IgD-negative memory B cell (primary cell): ENCODE results near the gene LURAP1L. TPM values are rescaled to one million over a fixed set of nuclear protein-coding genes. Genes with fewer than 3 reads are reported as not detected.

Source experiments
- H3K27ac Mint-ChIP-seq, 3 donors: one replicate each; pipeline ENCODE4 v1.8.0; 2020 to 2022; ENCODE audit warnings: mild to moderate bottlenecking in 3 of 3, mixed read lengths in 3 of 3, moderate library complexity in 1 of 3
- H3K27me3 Mint-ChIP-seq: one replicate; pipeline ENCODE4 v1.8.0; 2021; ENCODE audit warnings: mixed read lengths
- H3K36me3 Mint-ChIP-seq: one replicate; pipeline ENCODE4 v1.8.0; 2020; ENCODE audit warnings: mild to moderate bottlenecking, mixed read lengths
- H3K4me1 Mint-ChIP-seq, 3 donors: one replicate each; pipeline ENCODE4 v1.8.0; 2020 to 2022; ENCODE audit warnings: mixed read lengths in 3 of 3, mild to moderate bottlenecking in 1 of 3
- H3K4me3 Mint-ChIP-seq, 4 donors: one replicate each; pipeline ENCODE4 v1.8.0; 2020 to 2022; ENCODE audit warnings: mild to moderate bottlenecking in 4 of 4, mixed read lengths in 4 of 4, moderate library complexity in 3 of 4
- H3K9me3 Mint-ChIP-seq, 3 donors: one replicate each; pipeline ENCODE4 v1.8.0; 2020 to 2021; ENCODE audit warnings: mixed read lengths in 3 of 3, mild to moderate bottlenecking in 1 of 3
- polyA plus RNA-seq: library from polyadenylated mRNA; unstranded; fragments of 300-500 nt; fragmentation: Illumina TruSeq; gene quantifications from one replicate; pipeline ENCODE4 v1.2.3, GENCODE V29; 2021

Gene LURAP1L
- polyA plus RNA-seq, 1 donor from 2014 or later: not detected

DNA sequence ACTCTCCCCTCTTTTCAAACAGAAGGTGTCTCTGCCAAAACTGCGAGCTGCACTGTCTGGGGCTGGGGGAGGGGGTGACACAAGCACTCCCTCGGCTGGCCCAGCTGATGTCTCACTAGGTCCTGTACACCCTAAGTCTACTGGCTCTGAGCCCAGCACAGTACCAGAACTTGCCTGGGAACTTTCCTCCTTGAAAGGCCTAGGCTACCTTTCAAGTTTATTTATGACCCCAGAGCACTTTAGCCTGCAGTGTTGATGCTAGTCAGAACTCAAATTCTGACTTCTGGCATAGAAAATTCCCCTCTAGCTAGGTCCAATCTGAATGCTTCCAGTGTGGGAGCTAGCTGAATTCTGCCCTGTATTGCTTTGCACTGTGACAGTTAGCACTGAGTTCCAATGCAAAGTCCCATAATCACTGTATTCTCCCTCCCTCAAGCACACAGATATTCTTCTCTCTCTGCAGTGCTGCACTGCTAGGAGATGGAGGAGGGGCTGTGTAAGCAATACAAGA, 10.5 kb downstream of the LURAP1L start:
- Mint-ChIP-seq H3K9me3 (peaks cover 0 to 9% (median 2%) of the 10 kb centered on the region in 3 donors), H3K4me3 (no peak overlapping the region), H3K27me3 (no peaks in the 10 kb centered on the region), H3K36me3 (no peaks in the 10 kb centered on the region), H3K4me1 (no peaks in the 10 kb centered on the region), H3K27ac (no peak overlapping the region)

DNA sequence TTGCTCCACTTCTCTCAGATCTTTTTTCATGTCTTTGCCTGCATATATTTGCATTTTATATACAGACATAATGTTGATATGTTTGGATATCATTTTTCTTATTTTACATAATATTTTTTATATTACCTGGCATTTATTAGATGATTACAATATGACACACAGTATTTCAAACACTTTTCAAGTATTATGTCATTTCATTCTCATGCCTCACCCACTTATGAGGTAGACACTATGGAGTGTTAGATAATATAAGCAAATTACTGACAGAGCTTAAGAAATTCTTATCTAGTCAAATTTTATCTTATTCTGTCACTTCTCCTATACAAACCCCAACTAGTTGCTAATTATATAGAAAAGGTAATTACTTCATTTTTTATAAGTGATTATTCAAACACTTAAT, 11.1 kb downstream of the LURAP1L start:
- no peak overlapping the region for H3K4me3 Mint-ChIP-seq
- no peak overlapping the region for H3K27ac Mint-ChIP-seq
- no peaks in the 10 kb centered on the region for H3K4me1 Mint-ChIP-seq
- no peaks in the 10 kb centered on the region for H3K27me3 Mint-ChIP-seq
- peaks cover 0 to 9% (median 2%) of the 10 kb centered on the region in 3 donors for H3K9me3 Mint-ChIP-seq
- H3K36me3 Mint-ChIP-seq: no peaks in the 10 kb centered on the region

DNA sequence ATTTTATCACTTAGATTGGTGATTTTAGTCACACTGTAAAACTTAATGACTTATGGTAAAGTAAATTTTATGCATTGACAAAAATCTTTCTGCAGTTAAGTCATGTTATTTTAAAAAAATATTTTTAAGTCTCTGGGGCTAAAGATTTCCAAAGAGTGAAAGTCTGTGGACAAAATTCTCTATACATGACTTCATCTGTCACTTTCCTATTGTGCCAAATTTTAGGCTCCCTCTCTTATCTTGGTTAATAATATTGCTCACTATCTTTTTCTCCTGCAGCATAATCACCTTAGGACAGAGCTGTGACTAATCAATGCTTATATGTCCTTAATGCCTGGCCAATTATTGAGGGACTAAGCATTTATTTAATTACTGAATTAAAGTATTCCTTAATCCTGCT, 15.2 kb downstream of the LURAP1L start:
- H3K27me3 Mint-ChIP-seq: no peaks in the 10 kb centered on the region
- no peaks in the 10 kb centered on the region for H3K36me3 Mint-ChIP-seq
- H3K4me1 Mint-ChIP-seq: no peaks in the 10 kb centered on the region
- peaks cover 0 to 9% (median 3%) of the 10 kb centered on the region in 3 donors for H3K9me3 Mint-ChIP-seq
- H3K4me3 Mint-ChIP-seq: no peak overlapping the region
- H3K27ac Mint-ChIP-seq: no peak overlapping the region

DNA sequence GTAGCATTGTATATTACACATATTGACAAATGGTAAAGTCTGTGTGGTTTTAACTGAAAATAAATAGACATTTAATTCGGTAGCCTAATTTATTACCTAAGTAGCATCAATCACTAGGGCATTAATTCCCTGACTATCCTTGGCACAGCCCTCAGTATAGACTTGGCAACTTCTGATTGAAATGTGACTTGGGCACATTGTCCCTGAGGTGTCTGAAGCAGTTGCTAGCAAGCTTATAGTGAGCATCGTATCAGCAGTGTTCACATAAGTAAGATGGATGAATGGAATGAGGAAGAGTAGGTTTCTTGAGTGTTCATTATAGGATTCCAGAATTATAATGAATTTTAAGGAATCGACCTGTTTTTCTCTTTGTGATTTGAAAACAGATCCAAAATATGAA, 16.1 kb downstream of the LURAP1L start:
- no peaks in the 10 kb centered on the region for H3K4me1 Mint-ChIP-seq
- no peaks in the 10 kb centered on the region for H3K36me3 Mint-ChIP-seq
- no peaks in the 10 kb centered on the region for H3K27me3 Mint-ChIP-seq

DNA sequence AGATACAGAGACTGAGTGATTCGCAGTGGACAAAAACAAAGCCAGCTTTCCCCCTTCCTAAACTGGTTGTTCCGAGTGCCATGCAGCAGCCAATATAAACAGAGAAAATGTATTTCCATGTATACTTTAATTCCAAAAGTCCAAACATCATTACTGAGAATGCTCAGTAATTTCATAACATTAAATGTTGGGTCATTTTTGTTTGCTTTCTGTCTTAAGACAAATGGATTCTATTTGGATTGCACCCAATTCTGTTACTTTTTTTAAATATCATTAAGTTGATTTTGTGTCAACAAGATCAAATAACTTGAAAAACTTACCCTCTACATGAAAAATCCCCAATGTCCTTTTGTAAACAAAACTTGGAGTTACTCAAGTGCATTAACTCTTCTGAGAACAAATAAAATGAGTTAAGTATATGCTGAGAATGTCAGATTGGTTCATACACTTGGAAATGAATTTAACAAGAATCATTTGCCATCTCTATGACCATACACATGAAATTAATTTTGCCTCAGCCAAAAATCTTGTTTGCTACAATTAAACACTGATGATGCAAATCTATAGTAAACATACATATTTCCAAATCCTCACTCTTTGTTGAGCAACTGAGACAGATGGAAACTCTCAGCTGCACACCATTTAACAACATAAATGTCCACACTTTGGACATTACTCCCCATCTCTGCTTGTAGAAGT, 19.4 kb downstream of the LURAP1L start:
- H3K4me1 Mint-ChIP-seq: no peaks in the 10 kb centered on the region
- H3K4me3 Mint-ChIP-seq: no peak overlapping the region
- no peak overlapping the region for H3K27ac Mint-ChIP-seq
- no peaks in the 10 kb centered on the region for H3K27me3 Mint-ChIP-seq
- H3K9me3 Mint-ChIP-seq: peaks cover 0 to 8% (median 4%) of the 10 kb centered on the region in 3 donors
- no peaks in the 10 kb centered on the region for H3K36me3 Mint-ChIP-seq

More for the DNA sequence above, 16.1 kb downstream of the LURAP1L start:
- Mint-ChIP-seq H3K27ac (no peak overlapping the region), H3K4me3 (no peak overlapping the region), H3K9me3 (peaks cover 0 to 9% (median 4%) of the 10 kb centered on the region in 3 donors)

DNA sequence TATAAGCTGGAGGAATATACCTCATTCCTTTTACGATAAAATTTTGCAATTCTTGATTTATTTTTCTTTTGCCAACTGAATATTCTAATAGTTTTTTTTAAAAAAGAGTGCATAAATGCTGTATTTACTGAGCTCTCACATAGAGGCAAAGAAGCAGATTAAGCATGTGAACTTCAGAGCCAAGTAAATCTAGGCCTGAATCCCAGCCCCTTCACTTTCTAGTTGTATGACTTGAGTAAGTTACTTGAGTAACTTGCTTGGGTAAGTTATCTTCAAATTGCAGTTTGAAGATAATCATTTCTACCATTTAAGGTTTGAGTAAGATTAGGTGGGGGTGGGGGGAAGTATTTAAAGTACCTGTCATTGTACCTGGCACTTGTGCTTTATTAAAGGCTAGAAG, 21.8 kb downstream of the LURAP1L start:
- Mint-ChIP-seq H3K27me3 (no peaks in the 10 kb centered on the region), H3K36me3 (no peaks in the 10 kb centered on the region), H3K4me1 (no peaks in the 10 kb centered on the region), H3K4me3 (no peak overlapping the region), H3K27ac (no peak overlapping the region), H3K9me3 (peaks cover 0 to 4% (median 4%) of the 10 kb centered on the region in 3 donors)

DNA sequence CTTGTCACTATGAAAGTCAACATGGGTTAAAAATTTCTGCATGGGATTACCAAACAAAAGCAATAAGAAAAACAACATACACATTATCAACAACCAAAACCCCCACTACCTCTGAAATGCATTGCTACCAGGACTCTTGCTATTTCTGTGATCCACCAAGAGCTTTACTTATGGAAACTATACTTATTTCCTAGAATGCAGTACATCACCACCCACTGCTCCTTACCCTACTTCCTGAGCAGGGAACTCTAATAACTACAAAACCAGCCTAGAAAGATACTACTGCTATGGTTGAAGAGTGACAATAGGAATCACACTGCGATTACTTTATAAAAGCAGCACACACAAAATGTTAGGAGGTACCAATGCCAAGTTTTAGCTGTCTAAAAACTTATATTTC, 22.2 kb downstream of the LURAP1L start:
- no peak overlapping the region for H3K27ac Mint-ChIP-seq
- H3K9me3 Mint-ChIP-seq: peaks cover 0 to 4% (median 4%) of the 10 kb centered on the region in 3 donors
- no peaks in the 10 kb centered on the region for H3K4me1 Mint-ChIP-seq
- H3K36me3 Mint-ChIP-seq: no peaks in the 10 kb centered on the region
- no peaks in the 10 kb centered on the region for H3K27me3 Mint-ChIP-seq
- no peak overlapping the region for H3K4me3 Mint-ChIP-seq

DNA sequence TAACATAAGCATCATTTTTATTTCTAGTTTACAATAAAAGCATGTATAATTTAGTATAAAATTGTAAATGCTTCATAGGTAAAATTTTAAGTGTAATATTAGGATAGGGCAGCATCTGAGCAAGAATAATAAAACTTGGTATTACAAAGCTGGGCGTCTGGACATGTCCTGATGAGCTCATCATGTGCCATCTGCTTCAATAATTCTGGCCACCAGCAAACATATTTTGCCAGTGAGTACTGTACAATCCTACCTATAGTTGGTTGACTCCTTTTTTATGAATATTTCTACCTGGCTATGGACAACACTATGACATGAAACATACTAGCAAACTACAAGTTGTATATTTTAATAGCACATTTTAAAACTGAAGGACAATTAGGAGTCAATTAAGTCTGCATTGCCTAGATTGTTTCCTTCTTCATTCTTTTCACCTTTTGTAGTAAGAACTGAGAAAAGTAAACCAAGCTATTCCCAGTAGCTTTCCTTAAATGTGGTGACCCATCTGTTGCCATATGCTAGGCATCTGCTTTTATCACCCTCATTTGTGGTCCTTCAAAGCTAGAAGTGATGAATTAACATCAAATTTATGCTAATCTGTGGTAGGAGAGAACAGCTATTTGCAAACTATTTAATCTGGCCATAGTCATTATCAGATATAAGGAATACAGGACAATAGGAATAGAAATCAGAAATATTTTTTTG, 23.4 kb downstream of the LURAP1L start:
- H3K4me1 Mint-ChIP-seq: no peaks in the 10 kb centered on the region
- no peaks in the 10 kb centered on the region for H3K27me3 Mint-ChIP-seq
- no peak overlapping the region for H3K27ac Mint-ChIP-seq
- H3K4me3 Mint-ChIP-seq: no peak overlapping the region
- H3K36me3 Mint-ChIP-seq: no peaks in the 10 kb centered on the region
- peaks cover 0 to 4% (median 4%) of the 10 kb centered on the region in 3 donors for H3K9me3 Mint-ChIP-seq

DNA sequence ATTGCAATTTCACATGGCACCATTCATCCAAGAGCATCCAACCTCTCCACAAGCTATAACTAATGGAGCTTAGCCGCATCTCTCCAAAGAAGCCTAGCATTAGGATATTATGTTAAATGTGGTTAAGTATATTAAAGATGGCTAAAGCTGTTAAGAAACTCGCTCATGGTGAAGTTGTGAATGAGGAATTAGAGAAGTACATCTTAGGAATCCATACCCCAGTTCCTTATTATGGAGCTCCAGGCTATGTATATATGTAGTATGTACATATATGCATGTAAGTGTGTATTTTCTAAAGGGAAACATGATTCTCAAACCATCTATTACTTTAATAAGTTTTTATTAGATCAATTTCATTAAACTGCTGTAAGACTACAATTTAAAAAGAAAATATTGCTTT, 26.4 kb downstream of the LURAP1L start:
- Mint-ChIP-seq H3K27ac (no peak overlapping the region), H3K4me1 (no peaks in the 10 kb centered on the region), H3K4me3 (no peak overlapping the region), H3K27me3 (no peaks in the 10 kb centered on the region), H3K9me3 (no peaks in the 10 kb centered on the region), H3K36me3 (no peaks in the 10 kb centered on the region)

DNA sequence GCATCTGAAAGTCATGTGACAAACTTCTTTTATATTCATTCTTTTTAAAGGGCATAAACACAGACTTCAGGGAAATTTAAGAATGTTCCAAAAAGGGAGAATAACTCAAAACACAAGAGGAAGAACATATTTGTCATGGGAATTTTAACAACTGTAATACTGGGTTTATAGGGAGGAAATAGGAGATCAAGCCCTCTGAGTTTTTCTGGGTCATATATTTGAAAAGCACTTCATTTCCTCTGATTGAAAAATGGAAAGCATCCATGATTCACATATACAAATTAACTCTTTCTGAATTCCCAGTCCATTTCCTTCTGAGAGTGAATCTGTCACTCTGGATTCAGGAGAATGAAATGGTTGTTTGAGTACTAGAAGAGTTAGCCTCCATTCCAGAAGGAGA, 26.8 kb downstream of the LURAP1L start:
- H3K27ac Mint-ChIP-seq: no peak overlapping the region
- no peaks in the 10 kb centered on the region for H3K4me1 Mint-ChIP-seq
- H3K4me3 Mint-ChIP-seq: no peak overlapping the region
- no peaks in the 10 kb centered on the region for H3K9me3 Mint-ChIP-seq
- no peaks in the 10 kb centered on the region for H3K27me3 Mint-ChIP-seq
- H3K36me3 Mint-ChIP-seq: no peaks in the 10 kb centered on the region

DNA sequence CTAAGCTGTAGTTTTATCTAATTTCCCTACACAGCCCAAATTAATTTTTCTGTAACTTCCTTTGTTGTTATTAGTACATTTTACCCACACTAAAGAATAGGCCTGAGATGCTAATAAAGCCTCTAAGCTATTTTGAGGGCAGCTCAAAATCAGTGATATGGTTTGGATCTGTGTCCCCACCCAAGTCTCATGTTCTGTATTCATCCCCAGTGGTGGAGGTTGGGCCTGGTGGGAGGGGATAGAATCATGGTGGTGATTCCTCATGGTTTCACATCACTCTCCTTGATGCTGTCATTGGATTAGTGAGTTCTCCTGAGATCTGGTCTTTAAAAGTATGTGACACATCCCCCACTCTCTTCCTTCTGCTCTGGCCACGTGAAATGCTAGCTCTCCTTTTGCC, 27.3 kb downstream of the LURAP1L start:
- Mint-ChIP-seq H3K4me3 (no peak overlapping the region), H3K36me3 (no peaks in the 10 kb centered on the region), H3K4me1 (no peaks in the 10 kb centered on the region), H3K27ac (no peak overlapping the region), H3K27me3 (no peaks in the 10 kb centered on the region), H3K9me3 (no peaks in the 10 kb centered on the region)

DNA sequence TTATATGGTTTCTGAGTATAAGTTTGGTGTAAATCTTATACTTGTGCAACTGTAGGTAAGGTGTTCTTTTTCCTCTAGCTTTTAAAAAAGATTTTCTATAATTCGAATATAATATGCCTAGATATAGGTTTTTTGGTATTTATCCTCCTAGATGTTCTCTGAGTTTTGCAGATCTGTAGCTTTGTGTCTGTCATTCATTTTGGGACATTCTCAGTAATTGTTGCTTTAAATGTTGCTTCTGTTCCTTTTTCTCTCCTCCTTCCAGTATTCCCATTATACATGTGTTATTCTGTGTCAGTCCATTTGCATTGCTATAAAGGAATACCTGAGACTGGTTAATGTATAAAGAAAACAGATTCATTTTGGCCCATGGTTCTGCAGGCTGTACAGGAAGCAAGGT, 33.7 kb downstream of the LURAP1L start:
- Mint-ChIP-seq H3K27me3 (no peaks in the 10 kb centered on the region), H3K27ac (no peak overlapping the region), H3K36me3 (no peaks in the 10 kb centered on the region), H3K4me1 (no peaks in the 10 kb centered on the region), H3K9me3 (peaks cover 0 to 3% (median 0%) of the 10 kb centered on the region in 3 donors), H3K4me3 (no peak overlapping the region)

DNA sequence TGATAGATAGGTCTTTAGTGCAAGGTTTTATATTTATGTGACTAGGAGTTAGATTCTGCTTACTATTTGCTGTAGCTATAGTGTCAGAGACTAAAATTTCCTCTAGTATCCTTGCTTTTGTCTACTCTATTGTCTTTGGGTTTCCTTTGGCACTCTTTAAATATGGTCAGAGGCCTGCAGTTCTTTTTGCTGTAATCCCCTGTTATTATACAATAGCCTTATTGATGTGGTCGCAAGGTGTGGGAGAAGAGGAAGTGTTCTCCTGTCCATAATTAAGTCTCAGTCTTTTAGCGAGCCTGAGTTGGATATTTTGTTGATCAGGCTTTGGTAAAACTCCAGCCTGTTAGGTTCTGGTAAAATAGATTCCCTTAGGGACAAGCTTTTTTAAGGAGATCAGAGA, 34.9 kb downstream of the LURAP1L start:
- no peaks in the 10 kb centered on the region for H3K27me3 Mint-ChIP-seq

DNA sequence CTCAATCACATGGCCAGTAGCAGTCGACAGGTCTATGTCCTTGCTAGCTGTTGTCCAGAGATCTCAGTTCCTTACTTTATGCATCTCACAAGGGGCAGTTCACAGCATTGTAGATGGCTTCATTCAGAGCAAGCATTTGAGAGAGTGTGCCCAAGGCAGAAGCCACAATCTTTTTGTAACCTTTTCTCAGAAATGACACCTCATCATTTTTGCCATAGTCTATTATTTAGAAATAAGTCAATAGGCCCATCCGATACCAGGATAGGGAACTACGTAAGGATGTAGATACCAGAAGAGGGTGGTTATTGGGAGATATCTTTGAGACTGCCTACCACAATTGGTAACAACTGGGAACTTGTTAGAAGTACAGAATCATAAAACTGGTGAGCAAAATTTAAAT, 37.1 kb downstream of the LURAP1L start:
- peaks cover 1 to 8% (median 3%) of the 10 kb centered on the region in 3 donors for H3K9me3 Mint-ChIP-seq

More for the DNA sequence above, 34.9 kb downstream of the LURAP1L start:
- no peaks in the 10 kb centered on the region for H3K4me1 Mint-ChIP-seq
- H3K9me3 Mint-ChIP-seq: peaks cover 0 to 3% (median under 1%) of the 10 kb centered on the region in 3 donors
- H3K27ac Mint-ChIP-seq: no peak overlapping the region
- H3K36me3 Mint-ChIP-seq: no peaks in the 10 kb centered on the region
- H3K4me3 Mint-ChIP-seq: no peak overlapping the region

DNA sequence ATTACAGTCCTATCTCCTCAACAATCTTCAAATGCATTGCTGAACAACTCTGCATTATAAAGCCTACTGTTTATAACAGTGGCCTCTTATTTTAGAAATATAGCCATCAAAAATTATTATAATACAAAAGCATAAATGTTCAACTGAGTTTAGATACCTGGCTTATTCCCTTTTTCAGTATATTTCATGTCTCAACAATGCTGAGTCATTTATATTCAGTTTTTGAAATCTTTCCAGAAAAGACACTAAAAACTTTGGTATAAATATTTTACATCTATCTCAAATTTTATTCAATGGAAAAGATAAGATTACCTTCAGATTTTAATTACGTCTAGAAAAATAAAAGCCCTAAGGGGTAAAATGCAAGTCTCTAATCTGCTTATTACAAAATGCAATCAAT, 37.9 kb downstream of the LURAP1L start:
- Mint-ChIP-seq H3K9me3 (peaks cover 1 to 11% (median 2%) of the 10 kb centered on the region in 3 donors), H3K27ac (no peak overlapping the region), H3K4me3 (no peak overlapping the region), H3K4me1 (no peaks in the 10 kb centered on the region), H3K36me3 (no peaks in the 10 kb centered on the region), H3K27me3 (no peaks in the 10 kb centered on the region)

More for the DNA sequence above, 37.1 kb downstream of the LURAP1L start:
- Mint-ChIP-seq H3K27ac (no peak overlapping the region), H3K27me3 (no peaks in the 10 kb centered on the region), H3K36me3 (no peaks in the 10 kb centered on the region), H3K4me1 (no peaks in the 10 kb centered on the region), H3K4me3 (no peak overlapping the region)

DNA sequence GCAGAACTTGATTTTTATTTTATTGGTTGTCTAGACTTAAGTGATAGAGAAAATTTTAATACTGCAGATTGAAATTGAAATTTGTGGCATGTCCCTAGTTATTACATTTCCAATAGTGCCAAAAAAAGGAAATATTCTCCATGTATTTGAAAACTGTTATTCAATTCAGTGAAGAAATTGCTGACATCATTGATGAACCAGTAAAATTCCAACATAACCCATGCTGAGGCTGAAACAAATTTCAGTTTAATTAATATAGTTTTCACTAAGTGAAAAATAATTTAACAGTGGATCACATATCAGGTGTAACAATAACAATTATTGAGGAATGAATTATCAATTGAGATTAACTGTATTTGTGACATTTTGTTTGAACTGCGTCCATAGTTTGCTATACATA, 38.7 kb downstream of the LURAP1L start:
- no peaks in the 10 kb centered on the region for H3K4me1 Mint-ChIP-seq
- no peak overlapping the region for H3K27ac Mint-ChIP-seq
- H3K9me3 Mint-ChIP-seq: peaks cover 1 to 16% (median 2%) of the 10 kb centered on the region in 3 donors
- H3K4me3 Mint-ChIP-seq: no peak overlapping the region
- no peaks in the 10 kb centered on the region for H3K36me3 Mint-ChIP-seq
- H3K27me3 Mint-ChIP-seq: no peaks in the 10 kb centered on the region
